GM15510 (cell line): Measurements from ENCODE around the gene UCHL5.

Experiments
- POLR2A ChIP-seq: IDR thresholded peaks from 3 replicates; pipeline ENCODE4 v1.6.1; 2011; ENCODE audit warnings: borderline replicate concordance; ENCODE audit not compliant: insufficient read length; ENCODE audit errors: extremely low read depth

The UCHL5 gene

DNA sequence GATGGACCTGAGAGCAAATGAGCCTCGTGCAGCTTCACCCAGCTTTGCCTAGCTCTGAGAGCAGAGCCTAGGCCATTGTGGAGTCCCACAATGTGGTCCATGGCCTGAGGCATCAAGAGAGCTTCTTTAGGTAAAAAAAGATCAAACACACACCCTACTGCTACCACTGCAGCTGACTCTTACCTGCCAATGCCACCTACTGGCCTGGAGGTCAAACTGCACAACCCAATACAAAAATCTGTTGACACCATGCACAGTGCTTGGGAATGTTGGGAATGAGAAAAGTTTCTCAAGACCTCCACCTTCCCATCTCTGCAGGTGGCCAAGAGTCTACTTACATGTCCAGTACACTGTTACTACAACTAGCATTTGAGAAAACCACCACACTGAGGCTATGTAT, 60.6 kb downstream of the UCHL5 start:
- TF ChIP-seq POLR2A, result no peak

DNA sequence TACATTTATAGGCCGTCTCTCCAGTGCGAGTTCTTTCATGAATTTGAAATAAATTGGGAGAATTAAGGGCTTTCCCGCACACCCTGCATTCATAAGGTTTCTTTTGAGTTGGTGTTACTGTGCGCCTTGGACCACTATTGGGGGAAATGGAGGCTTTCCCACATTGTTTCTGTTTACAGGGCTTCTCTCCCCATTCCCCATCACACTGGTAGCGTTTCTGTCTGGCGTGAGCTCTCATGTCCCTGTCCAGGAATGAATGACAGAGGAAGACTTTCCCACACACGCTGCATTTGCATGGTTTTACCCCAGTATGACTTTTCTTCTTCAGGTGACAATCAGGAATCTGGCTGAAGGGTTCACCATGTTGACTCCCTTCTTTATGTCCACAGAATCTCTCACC, 65.0 kb downstream of the UCHL5 start:
- TF ChIP-seq POLR2A, result no peak

DNA sequence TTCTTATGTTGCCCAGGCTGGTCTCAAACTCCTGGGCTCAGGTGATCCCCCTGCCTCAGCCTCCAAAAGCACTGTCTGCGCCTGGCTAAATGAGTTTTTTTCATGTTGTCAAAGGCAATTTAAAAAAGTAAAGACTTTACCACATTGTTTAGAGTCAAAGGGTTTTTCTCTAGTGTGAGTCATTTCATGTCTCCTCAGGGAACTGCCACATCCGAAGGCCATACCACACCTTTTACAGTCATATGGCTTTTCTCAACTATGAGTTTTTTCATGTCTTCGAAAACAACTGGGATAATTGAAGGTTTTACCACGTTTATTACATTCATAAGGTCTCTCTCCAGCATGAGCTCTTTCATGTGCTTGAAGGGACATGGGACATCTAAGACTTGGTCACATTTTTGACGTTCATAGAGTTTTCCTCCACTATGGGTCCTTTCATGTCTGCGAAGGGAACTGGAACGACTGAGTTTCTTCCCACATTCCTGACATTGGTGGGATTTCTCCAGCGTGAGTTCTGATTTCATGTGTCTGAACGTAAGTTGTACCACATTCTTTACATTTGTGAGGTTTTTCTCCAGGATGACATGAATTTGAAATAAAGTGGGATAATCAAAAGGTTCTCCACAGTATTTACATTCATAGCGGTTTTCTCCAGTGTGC, 65.6 kb downstream of the UCHL5 start:
- no peak for TF ChIP-seq POLR2A

DNA sequence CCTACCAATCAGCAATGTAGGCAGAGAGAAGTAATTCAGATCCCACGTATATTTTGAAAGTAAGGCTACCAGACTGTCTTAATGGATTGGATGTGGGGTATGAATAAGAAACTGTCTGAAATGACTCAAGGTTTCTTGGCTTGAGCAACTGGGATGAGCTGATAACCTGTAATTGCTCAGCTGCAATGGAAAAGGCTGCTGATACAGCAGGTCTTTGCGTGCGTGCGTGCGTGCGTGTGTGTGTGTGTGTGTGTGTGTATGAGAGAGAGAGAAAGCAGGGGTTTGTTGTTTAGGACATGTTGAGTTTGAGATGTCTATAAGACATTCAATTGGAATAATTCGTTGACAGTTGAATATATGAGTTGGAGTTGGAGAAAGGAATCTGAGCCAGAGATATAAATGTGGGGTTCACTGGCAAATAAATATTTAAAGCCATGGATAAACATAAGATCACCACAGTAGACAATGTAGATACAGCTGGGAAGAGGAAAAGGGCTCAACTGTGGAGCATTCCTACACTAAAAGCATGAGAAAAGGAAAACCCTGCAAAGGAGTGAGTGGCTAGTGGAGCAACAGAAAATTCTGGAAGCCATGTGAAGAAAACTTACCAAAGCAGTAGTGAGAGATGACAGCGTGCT, 72.9 kb downstream of the UCHL5 start:
- no peak for TF ChIP-seq POLR2A

DNA sequence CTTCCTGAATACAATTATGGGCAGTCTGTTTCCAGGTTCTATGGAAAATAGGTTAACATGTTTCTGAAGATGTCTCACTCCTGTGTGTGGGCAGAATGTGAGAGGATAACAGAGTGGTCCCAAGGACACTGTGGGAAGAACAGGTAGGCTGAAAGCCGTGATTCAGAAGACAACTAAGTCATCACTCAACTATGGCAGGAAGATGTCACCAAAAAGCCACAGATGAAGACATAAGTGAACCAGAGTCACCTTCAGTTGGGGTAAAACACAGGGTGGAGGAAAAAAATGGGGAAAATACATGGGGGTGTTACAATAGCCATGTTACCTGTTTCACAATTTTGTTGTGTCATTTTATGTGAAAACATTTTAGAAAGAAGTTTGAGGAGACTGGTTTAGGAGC, 75.1 kb downstream of the UCHL5 start:
- no peak for TF ChIP-seq POLR2A

DNA sequence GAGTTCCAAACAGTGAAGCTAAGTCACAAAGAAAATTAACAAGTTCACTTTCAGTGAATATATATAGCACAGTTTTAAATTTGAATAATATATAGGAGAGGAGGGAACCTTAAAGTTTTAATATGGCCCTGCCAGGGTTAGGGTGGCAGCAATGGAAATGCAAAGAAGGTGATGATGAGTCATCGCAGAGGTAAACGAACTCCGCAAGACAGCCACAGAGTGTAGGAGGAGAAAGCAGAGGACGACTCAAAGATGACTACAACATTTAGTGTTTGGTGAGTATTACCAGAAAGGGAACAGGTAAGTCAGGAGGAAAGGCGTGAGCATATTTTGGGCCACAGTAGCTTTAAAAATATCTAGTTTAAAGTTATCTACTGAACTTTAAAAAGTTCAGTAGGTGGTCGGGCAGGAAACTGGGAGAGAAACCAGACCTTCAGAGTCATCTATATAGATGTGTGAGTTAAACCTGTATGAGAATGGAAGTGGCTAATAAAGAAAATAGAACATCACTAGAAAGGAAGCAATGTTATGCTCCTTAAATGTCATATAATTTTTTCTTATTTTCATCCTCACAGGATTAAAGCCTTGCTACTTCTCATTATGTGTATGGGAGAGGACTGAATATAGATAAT, 75.7 kb downstream of the UCHL5 start:
- no peak for TF ChIP-seq POLR2A

DNA sequence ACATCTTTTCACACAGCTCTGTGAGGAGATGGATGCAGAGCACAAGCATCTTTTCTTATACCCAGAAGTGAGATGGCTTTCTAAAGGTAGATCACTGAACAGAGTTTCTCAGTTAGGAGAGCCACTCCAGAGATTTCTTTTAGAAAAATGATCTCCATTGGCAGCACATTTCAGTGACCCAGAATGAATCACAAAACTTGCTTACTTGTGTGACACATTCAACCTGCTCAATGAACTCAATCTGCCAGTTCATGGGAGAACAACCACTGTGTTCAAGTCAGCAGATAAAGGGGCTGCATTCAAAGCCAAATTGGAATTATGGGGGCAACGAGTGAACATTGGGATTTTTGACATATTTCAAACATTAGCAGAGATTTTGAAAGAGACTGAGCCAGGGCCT, 78.3 kb downstream of the UCHL5 start:
- TF ChIP-seq POLR2A, result no peak

DNA sequence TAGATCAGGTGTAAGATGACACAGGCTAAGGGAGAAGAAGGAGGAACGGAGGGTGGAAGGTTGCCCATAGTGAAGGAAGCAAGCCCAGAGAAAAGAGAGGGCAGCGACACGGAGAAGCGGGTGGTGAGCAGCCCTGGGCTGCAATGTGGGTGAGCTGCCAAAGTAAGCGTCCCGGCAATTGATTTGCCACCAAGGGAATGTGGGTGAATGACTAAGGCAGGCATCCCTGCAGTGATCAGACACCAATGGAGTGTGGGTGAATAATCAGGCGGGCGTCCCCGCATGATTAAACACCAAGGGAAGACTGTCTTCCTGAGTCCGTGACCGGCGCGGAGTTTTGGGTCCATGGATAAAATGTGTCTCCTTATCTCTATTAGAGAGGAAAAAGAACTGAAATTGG, 79.6 kb downstream of the UCHL5 start:
- no peak for TF ChIP-seq POLR2A

DNA sequence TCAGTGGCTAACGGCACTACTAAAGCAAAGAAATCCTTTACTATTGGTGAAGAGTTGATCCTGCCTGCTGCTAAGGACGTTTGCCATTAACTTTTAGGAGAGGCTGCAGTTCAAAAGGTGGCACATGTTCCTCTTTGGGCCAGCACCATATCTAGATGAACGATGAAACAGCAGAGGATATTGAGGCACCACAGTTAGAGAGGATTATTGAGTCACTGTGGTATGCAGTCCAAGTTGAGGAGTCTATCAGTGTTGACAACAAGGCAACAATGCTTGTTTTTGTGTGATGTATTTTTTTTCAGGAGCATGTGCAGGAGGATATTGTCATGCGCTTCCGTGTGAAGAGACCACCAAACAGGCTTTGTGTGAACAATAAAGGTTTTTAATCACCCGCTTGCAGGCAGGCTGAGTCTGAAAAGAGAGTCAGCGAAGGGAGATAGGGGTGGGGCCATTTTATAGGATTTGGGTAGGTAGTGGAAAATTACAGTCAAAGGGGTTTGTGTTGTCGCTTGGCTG, 80.9 kb downstream of the UCHL5 start:
- TF ChIP-seq POLR2A, result no peak

DNA sequence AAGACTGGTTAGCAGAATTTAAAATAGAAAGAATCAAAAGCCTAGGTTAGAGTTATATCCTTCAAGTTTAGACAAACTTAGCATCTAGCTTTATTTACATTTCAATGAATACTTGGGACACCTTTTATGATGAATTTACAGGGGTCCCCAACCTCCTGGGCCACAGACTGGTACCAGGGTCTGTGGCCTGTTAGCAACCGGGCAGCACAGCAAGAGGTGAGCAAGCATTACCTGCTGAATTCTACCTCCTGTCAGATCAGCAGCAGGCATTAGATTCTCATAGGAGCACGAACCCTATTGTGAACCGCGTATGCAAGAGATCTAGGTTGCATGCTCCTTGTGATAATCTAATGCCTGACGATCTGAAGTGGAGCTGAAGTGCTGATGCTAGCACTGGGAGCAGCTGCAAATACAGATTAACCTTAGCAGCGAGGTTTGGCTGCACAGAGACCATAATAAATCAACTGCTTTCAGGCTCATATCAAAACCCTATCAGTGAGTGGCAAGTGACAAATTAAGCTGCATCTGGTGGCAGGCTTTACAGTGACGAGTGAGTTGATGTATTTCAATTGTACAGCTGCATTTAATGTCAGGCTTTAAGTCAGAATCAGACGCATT, 82.0 kb downstream of the UCHL5 start:
- no peak for TF ChIP-seq POLR2A

DNA sequence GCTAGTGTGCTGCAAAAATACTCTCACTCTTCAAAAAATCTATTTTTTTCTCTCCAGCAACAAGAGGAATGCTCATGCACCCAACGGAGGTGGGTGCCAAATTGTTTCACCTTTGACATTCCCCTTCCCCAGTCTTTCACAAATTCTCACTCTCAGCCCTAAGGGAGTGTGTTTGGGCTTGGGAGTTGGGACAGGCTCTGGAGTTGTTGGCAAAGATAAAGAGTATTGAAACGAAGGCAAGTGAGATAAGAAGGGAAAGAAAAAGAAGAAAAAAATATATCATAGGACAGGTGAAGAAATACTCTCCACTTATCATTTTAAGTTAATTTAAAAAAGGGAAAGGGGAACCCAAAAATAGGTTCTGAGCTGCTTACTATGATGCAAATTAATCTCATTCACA, 82.6 kb downstream of the UCHL5 start:
- TF ChIP-seq POLR2A, result no peak

DNA sequence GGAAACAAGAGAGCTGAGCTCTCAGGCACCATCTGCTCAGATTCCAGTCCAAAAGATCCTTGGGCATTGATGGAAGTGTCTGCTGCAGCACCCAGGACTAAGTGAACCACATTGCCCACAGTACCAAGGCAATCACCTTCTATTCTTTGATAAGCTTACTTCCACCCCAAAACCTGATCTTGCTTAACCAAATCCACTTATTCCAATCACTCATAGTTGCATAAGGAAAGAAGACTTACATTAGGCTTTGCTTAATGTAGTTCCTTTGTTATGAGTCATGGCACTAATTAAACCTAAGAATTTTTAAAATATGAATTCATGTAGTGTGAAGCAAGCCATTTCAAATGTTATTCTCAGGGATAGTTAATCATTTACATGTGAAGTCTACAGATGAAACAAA, 84.5 kb downstream of the UCHL5 start:
- TF ChIP-seq POLR2A, result no peak

DNA sequence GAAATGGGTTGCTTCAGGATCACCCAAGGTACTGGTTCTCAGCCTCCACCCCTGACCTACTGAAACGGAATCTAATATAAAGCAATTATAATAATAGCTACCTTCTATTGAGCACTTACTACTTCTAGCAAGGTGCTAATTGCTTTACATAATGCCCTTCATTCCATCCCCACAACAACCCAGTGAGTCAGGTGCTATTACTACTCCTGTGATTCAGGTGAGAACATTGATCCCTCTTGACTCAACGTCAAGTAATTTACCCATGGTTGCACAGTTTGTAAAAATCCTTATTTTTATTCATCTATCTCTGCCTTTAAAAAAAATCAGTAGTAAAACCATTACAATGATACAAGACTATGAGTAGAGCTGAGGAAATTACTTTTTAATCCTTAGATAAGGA, 85.2 kb downstream of the UCHL5 start:
- TF ChIP-seq POLR2A, result no peak

DNA sequence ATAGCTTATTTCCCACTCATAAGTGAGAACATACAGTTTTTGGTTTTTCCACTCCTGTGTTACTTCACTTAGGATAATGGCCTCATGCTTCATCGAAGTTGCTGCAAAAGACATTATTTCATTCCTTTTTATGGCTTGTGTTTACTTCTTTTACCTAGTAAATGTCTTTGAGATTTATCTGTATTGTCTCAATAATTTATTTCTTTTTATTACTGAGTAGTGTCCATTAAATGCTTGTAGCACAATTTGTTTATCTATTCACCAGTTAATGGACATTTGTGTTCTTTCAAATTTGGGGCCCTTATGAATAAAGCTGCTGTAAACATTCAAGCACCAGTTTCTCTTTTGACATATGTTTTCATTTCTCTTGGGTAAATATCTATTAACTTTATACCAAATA, 86.0 kb downstream of the UCHL5 start:
- no peak for TF ChIP-seq POLR2A

DNA sequence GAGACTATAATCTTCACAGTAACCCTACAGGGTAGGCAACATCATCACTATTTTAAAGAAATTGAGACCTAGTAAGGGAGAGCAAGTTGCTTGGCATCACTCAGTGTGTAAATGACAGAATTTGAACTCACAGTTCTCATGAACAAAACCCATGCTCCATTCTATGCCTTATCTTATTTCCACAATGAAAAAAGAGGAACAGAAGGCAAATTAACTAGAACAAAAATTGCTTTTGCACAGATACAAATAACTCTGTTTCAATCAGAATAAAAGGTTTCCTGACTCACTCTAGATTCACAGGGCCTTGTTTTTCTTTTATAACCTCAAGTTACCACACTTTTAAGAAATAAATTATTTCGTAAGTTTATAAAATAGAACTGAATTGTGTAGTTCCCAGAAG, 90.1 kb downstream of the UCHL5 start:
- no peak for TF ChIP-seq POLR2A
